ENCODE data around the gene CER1. TPM values are rescaled to one million over a fixed set of nuclear protein-coding genes. Genes with fewer than 3 reads are reported as not detected.

Gene CER1
- total and polyA plus RNA-seq, 2 donors (not counting 3 experiments of a cell fraction or from before 2014, with no cell fraction given), result 0.06 TPM; not detected in 1

DNA sequence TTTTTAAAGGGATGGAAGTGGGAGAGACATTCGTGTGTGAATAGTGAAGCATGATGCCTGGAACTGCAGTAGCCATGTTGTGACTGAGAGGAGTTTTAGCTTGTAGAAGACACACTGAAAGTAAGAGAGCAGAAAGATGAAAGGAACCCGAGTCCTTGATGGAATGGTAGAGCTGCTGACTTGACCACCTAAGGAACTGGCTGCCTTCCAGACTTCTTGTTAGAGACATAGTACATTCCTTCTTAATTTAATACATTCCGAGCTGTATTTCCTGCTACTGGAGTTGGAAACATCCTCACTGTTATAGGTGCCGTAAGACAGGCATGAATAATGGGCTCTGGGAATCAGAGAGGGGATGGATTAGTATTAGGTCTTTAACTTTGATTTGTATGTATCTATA lies 7.4 kb downstream of the CER1 start:
- Histone ChIP-seq H3K9ac (replicated peaks; ENCODE audit: extremely low read depth, insufficient read depth, low read length) (no peak overlapping the region), H3K79me2 (ENCODE audit: control insufficient read depth, insufficient read depth, low read length) (no peaks in the 10 kb centered on the region), H3K4me3 (replicated peaks in 1 of 3; ENCODE audit: insufficient read depth in 1 of 3, low read depth in 1 of 3, low read length in 3 of 3) (no peak overlapping the region), H3K9me3 (replicated peaks; ENCODE audit: control insufficient read depth, insufficient read depth, low read length) (no peaks in the 10 kb centered on the region), H2AFZ (ENCODE audit: low read depth, low read length) (no peak overlapping the region), H3K27me3 (ENCODE audit: control insufficient read depth in 2 of 2, insufficient read depth in 2 of 2, low read length in 2 of 2) (no peaks in the 10 kb centered on the region), H3K4me1 (ENCODE audit: control insufficient read depth, extremely low read depth, insufficient read depth, low read length) (no peaks in the 10 kb centered on the region), H3K27ac (ENCODE audit: insufficient read depth, low read depth, low read length) (no peak overlapping the region), H3K9me1 (replicated peaks; ENCODE audit: control insufficient read depth, extremely low read depth, insufficient read depth, low read length) (no peaks in the 10 kb centered on the region), H4K20me1 (replicated peaks; ENCODE audit: control insufficient read depth, extremely low read depth, insufficient read depth, low read length) (no peaks in the 10 kb centered on the region), H3K4me2 (ENCODE audit: insufficient read depth, low read length) (no peak overlapping the region), H3K36me3 (ENCODE audit: control insufficient read depth in 2 of 2, extremely low read depth in 1 of 2, insufficient read depth in 2 of 2, low read length in 2 of 2) (no peaks in the 10 kb centered on the region)
- CTCF ChIA-PET, result no interaction called here
- FAIRE-seq (peak; percentile 42), DNase-seq (ENCODE audit: low read depth, low spot score) (no peak)
- intact Hi-C loops (cut with micrococcal nuclease), result no loop called here
- TF ChIP-seq EZH2 (IDR thresholded peaks at IDR 0.05; ENCODE audit: borderline replicate concordance, low read depth, low read length, severe bottlenecking) (no peak), MYC (IDR thresholded peaks at IDR 0.05; ENCODE audit: low read depth, low read length) (no peak), POLR2AphosphoS5 (IDR thresholded peaks at IDR 0.05; ENCODE audit: insufficient read depth, low read depth, low read length) (no peak)
- TF ChIP-seq, protein P1, sequence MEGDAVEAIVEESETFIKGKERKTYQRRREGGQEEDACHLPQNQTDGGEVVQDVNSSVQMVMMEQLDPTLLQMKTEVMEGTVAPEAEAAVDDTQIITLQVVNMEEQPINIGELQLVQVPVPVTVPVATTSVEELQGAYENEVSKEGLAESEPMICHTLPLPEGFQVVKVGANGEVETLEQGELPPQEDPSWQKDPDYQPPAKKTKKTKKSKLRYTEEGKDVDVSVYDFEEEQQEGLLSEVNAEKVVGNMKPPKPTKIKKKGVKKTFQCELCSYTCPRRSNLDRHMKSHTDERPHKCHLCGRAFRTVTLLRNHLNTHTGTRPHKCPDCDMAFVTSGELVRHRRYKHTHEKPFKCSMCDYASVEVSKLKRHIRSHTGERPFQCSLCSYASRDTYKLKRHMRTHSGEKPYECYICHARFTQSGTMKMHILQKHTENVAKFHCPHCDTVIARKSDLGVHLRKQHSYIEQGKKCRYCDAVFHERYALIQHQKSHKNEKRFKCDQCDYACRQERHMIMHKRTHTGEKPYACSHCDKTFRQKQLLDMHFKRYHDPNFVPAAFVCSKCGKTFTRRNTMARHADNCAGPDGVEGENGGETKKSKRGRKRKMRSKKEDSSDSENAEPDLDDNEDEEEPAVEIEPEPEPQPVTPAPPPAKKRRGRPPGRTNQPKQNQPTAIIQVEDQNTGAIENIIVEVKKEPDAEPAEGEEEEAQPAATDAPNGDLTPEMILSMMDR (IDR thresholded peaks at IDR 0.05; ENCODE audit: extremely low read depth in 1 of 2, insufficient read depth in 1 of 2, low read depth in 1 of 2, low read length in 2 of 2), result no peak
- TF ChIP-seq, protein P2, sequence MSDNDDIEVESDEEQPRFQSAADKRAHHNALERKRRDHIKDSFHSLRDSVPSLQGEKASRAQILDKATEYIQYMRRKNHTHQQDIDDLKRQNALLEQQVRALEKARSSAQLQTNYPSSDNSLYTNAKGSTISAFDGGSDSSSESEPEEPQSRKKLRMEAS (IDR thresholded peaks at IDR 0.05; ENCODE audit: insufficient read depth, insufficient read length), result no peak
- POLR2A ChIA-PET, result no interaction called here
- BruUV-seq (replicated peaks), result no TSS peak
- dilution Hi-C loops (cut with MboI; ENCODE audit: extremely low pct_ligation_motif_present, low sequenced_read_pairs), result no loop called here

Data from endothelial cell of umbilical vein (primary cell).